ENCODE data around the gene RGS6.

Gene RGS6

DNA sequence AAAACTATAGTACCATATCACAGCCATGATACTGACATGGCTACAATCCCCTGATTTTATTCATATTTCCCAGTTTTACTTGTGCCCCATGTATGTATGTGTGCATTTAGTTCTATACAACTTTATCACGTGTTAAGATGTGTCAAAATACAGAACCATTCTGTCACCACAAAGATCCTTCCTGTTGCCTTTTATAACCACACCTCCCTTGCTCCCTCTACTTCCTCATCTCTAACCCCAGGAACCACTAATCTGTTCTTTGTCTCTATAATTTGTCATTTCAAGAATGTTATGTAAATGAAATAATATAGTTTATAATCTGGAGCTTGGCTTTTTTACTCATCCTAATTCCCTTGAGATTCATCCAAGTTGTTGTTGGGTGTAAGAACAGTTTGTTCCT lies 603.3 kb downstream of the RGS6 start:
- H3K4me1 Mint-ChIP-seq (ENCODE audit: low read depth) = peaks cover 50% of the 10 kb centered on the region
- H3K4me3 Mint-ChIP-seq = no peak overlapping the region
- H3K36me3 Mint-ChIP-seq (ENCODE audit: low read depth) = no peaks in the 10 kb centered on the region
- intact Hi-C loops (cut with micrococcal nuclease) = no loop called here
- peaks cover 26% of the 10 kb centered on the region for H3K9me3 Mint-ChIP-seq
- H3K27ac Mint-ChIP-seq = no peak overlapping the region
- peaks cover 33% of the 10 kb centered on the region for H3K27me3 Mint-ChIP-seq

- intact Hi-C loops (cut with micrococcal nuclease) = no loop called here
- H3K27me3 Mint-ChIP-seq = peaks cover 46% of the 10 kb centered on the region
- no peak overlapping the region for H3K4me3 Mint-ChIP-seq
- peaks cover 59% of the 10 kb centered on the region for H3K4me1 Mint-ChIP-seq (ENCODE audit: low read depth)
- no peak overlapping the region for H3K27ac Mint-ChIP-seq
- H3K9me3 Mint-ChIP-seq = peaks cover 12% of the 10 kb centered on the region
- no peaks in the 10 kb centered on the region for H3K36me3 Mint-ChIP-seq (ENCODE audit: low read depth)
Observed at GRCh38 chr14:72538387-72538786, 606.2 kb downstream of the RGS6 start.

DNA sequence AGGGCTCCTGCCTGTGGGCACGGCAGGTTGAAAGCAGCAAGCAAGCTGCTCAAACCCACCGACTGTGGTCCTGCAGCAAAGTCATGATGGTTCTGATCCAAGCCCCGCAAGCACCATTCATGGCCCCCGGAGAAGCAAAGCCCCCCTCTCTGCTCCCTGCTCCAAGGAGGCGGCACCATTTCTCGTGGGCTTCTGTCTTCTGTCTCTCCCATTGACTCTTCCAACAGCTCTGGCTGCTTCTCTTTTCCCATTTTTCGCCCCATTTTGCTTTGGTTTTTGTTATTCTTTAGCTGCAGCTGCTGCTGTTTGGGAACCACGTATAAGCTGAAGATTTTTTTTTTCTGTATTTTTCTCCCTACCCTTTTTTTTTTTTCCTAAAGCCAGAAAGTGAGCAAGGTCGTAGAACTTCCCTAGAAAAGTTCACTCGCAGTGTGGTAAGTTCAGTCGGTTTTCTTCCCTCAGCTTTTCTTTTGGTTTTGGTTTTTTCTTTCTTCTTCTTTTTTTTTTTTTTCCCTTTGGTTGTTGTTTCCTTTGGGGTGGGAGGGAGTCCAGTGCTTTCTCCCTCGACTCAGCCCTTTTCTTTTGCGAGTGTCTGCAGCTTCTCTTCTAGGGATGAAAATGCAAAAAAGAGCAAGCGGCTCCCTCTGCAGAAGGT lies 607.6 kb downstream of the RGS6 start:
- H3K4me1 Mint-ChIP-seq (ENCODE audit: low read depth) = peaks cover 69% of the 10 kb centered on the region
- intact Hi-C loops (cut with micrococcal nuclease) = loop anchor here (10.0 kb wide), 1 partner anchor 155 kb away; no protein-coding TSS in a partner anchor
- peaks cover 1% of the 10 kb centered on the region for H3K9me3 Mint-ChIP-seq
- H3K27me3 Mint-ChIP-seq = peaks cover 54% of the 10 kb centered on the region
- H3K4me3 Mint-ChIP-seq = peak overlapping the region; percentile 54
- H3K27ac Mint-ChIP-seq = peak overlapping the region; percentile 42
- no peaks in the 10 kb centered on the region for H3K36me3 Mint-ChIP-seq (ENCODE audit: low read depth)

DNA sequence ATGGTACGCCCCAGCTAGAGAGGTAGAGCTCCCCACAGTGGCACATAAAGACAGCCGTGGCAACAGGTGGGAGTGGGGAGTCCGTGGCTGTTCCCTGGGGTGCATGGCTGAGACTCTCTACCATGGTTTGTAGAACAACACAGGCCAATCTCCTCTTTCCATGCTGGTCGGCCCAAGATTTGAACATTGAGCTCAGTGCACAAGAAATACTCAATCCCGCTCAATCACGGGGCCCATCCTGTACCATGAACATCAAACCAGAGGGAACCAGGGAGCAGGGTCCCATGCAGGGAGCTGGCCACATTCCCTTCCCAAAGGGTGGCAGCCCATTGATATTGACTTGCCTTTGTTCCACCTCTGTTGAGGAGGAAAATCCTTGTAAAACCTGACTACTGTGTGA lies 608.6 kb downstream of the RGS6 start:
- no peaks in the 10 kb centered on the region for H3K36me3 Mint-ChIP-seq (ENCODE audit: low read depth)
- peaks cover 63% of the 10 kb centered on the region for H3K27me3 Mint-ChIP-seq
- no peaks in the 10 kb centered on the region for H3K9me3 Mint-ChIP-seq
- peaks cover 60% of the 10 kb centered on the region for H3K4me1 Mint-ChIP-seq (ENCODE audit: low read depth)
- no peak overlapping the region for H3K27ac Mint-ChIP-seq
- intact Hi-C loops (cut with micrococcal nuclease) = loop anchor here (10.0 kb wide), 1 partner anchor 154 kb away; no protein-coding TSS in a partner anchor
- no peak overlapping the region for H3K4me3 Mint-ChIP-seq

DNA sequence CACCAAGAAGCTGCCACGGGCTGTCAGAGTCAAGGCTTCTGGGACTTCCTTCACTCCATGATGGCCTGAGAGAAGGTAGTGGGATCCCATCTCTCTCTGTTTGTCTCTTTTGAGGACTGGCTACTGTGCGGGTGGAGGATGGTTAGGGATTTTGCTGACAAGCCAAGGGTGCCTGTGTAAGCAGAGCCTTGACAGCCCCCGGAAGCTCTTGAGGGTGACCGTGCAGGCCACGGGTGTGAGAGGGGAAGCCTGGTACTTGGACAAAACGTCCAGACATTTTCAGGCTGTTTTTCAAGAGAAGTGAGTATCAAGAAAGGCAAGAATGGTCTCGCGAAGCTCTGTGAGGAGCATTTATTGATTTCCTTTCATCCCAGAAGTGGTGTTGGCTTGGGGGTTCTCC lies 609.3 kb downstream of the RGS6 start:
- intact Hi-C loops (cut with micrococcal nuclease) = loop anchor here (10.0 kb wide), 1 partner anchor 153 kb away; no protein-coding TSS in a partner anchor
- H3K27ac Mint-ChIP-seq = no peak overlapping the region

GRCh38 chr14:72543341-72543740 lies 611.1 kb downstream of the RGS6 start:
- no peak overlapping the region for H3K4me3 Mint-ChIP-seq
- H3K4me1 Mint-ChIP-seq (ENCODE audit: low read depth) = peaks cover 44% of the 10 kb centered on the region
- peaks cover 65% of the 10 kb centered on the region for H3K27me3 Mint-ChIP-seq
- H3K9me3 Mint-ChIP-seq = no peaks in the 10 kb centered on the region
- intact Hi-C loops (cut with micrococcal nuclease) = loop anchor here (10.0 kb wide), 1 partner anchor 151 kb away; no protein-coding TSS in a partner anchor
- H3K36me3 Mint-ChIP-seq (ENCODE audit: low read depth) = no peaks in the 10 kb centered on the region
- peak overlapping the region; percentile 45 for H3K27ac Mint-ChIP-seq

More for the DNA sequence above, 609.3 kb downstream of the RGS6 start:
- Mint-ChIP-seq H3K27me3 (peaks cover 64% of the 10 kb centered on the region), H3K36me3 (ENCODE audit: low read depth) (no peaks in the 10 kb centered on the region), H3K4me1 (ENCODE audit: low read depth) (peaks cover 53% of the 10 kb centered on the region), H3K9me3 (no peaks in the 10 kb centered on the region), H3K4me3 (no peak overlapping the region)

DNA sequence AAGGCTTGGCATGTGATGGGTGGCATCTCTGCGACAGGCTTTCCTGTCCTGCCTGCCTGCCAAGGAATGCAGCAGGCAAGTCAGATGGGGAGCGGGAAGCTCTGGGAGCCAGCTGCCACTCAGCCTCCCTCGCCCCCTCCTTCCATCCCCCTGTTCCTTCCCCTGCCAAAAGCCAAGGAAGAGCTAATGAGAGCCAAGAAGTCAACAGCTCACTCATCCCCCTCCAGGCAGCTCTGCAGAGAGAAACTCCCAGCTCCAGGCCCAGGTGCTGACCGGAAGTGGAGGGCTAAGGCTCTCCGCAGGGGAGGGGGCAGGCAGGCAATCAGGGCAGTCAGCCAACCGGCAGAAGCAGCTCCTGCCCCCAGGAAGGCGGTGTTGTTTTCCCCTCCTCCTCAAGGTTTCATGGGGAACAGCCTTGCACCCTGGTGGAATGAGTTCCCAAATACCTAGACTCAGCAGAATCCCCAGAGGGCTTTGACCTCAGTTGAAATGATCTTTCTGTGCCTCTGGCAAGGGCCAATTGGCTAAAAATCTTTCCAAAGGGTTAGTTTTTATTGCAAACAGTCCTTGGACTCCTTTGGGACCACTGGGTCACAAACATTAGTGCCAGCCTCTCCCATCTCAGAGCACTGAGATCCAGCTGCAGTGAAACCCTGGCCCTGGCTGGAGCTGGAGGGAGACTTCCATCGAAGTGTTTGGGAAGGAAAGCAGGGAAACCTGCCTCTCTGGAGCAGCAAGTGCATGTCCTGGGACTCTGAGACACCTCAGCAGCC lies 612.6 kb downstream of the RGS6 start:
- no peaks in the 10 kb centered on the region for H3K9me3 Mint-ChIP-seq
- intact Hi-C loops (cut with micrococcal nuclease) = loop anchor here (10.0 kb wide), 1 partner anchor 150 kb away; no protein-coding TSS in a partner anchor
- peaks cover 37% of the 10 kb centered on the region for H3K4me1 Mint-ChIP-seq (ENCODE audit: low read depth)
- H3K4me3 Mint-ChIP-seq = no peak overlapping the region
- peaks cover 63% of the 10 kb centered on the region for H3K27me3 Mint-ChIP-seq
- H3K27ac Mint-ChIP-seq = no peak overlapping the region
- no peaks in the 10 kb centered on the region for H3K36me3 Mint-ChIP-seq (ENCODE audit: low read depth)

DNA sequence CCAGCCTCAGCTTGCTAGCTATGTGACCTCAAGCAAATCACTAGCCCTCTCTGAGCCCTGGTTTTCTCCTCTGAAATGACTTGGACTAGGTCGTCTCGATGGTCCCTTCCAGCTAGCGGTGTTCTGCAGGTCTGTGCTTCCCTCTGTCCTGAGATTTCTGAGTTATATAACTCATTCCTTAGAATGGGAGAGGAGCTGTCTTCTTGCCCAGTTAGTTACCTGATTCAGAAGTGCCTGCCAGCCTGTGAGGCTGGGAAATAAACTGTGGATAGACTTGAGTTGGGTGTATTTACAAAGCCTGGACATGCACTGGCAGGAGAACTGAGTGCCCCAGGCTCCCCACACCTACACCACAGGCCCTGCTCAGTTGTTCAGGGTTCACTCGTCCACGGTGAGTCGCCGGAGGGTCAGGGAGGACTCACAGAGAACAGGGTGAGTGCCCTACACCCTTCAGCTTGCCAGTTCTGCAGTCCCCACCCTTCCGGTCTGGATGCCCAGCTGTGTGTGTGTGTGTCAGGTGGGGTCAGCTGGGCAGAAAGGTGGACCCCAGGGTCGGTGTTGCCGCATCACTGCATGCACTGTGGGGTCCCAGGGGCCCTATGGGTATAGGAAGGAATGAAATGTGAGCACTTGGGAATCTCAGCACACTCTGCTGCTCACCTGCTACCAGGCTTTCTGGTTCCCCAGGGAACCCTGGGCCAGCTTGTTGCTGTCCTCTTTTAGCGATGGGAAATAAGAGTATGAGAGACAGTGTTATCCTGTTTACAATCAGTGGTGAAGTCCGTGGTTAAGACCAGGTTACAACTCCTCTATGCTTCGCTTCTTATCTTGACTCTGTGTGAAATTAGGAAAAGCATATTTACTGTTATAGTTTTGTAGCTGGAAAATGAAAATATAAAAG lies 613.4 kb downstream of the RGS6 start:
- H3K27ac Mint-ChIP-seq = no peak overlapping the region
- H3K9me3 Mint-ChIP-seq = no peaks in the 10 kb centered on the region
- peaks cover 67% of the 10 kb centered on the region for H3K27me3 Mint-ChIP-seq
- H3K4me3 Mint-ChIP-seq = no peak overlapping the region
- intact Hi-C loops (cut with micrococcal nuclease) = loop anchor here (10.0 kb wide), 1 partner anchor 149 kb away; no protein-coding TSS in a partner anchor
- H3K36me3 Mint-ChIP-seq (ENCODE audit: low read depth) = no peaks in the 10 kb centered on the region
- H3K4me1 Mint-ChIP-seq (ENCODE audit: low read depth) = peaks cover 29% of the 10 kb centered on the region

GRCh38 chr14:72546344-72547016 lies 614.3 kb downstream of the RGS6 start:
- Mint-ChIP-seq H3K9me3 (no peaks in the 10 kb centered on the region), H3K27ac (no peak overlapping the region), H3K4me3 (no peak overlapping the region), H3K4me1 (ENCODE audit: low read depth) (peaks cover 28% of the 10 kb centered on the region), H3K27me3 (peaks cover 68% of the 10 kb centered on the region), H3K36me3 (ENCODE audit: low read depth) (no peaks in the 10 kb centered on the region)
- intact Hi-C loops (cut with micrococcal nuclease) = loop anchor here (10.0 kb wide), 1 partner anchor 148 kb away; no protein-coding TSS in a partner anchor

- Mint-ChIP-seq H3K36me3 (ENCODE audit: low read depth) (no peaks in the 10 kb centered on the region), H3K4me3 (no peak overlapping the region), H3K27ac (no peak overlapping the region), H3K9me3 (no peaks in the 10 kb centered on the region), H3K4me1 (ENCODE audit: low read depth) (peaks cover 26% of the 10 kb centered on the region), H3K27me3 (peaks cover 74% of the 10 kb centered on the region)
- intact Hi-C loops (cut with micrococcal nuclease) = loop anchor here (10.0 kb wide), 1 partner anchor 147 kb away; no protein-coding TSS in a partner anchor
Observed at GRCh38 chr14:72547999-72548398, 615.8 kb downstream of the RGS6 start.

GRCh38 chr14:72549026-72549425 lies 616.8 kb downstream of the RGS6 start:
- peaks cover 80% of the 10 kb centered on the region for H3K27me3 Mint-ChIP-seq
- no peaks in the 10 kb centered on the region for H3K9me3 Mint-ChIP-seq
- no peak overlapping the region for H3K27ac Mint-ChIP-seq
- H3K4me3 Mint-ChIP-seq = no peak overlapping the region
- intact Hi-C loops (cut with micrococcal nuclease) = loop anchor here (10.0 kb wide), 1 partner anchor 146 kb away; no protein-coding TSS in a partner anchor
- H3K36me3 Mint-ChIP-seq (ENCODE audit: low read depth) = no peaks in the 10 kb centered on the region
- H3K4me1 Mint-ChIP-seq (ENCODE audit: low read depth) = peaks cover 16% of the 10 kb centered on the region

- Mint-ChIP-seq H3K36me3 (ENCODE audit: low read depth) (no peaks in the 10 kb centered on the region), H3K4me1 (ENCODE audit: low read depth) (peaks cover 7% of the 10 kb centered on the region), H3K27me3 (peaks cover 79% of the 10 kb centered on the region), H3K9me3 (no peaks in the 10 kb centered on the region), H3K4me3 (no peak overlapping the region), H3K27ac (no peak overlapping the region)
- intact Hi-C loops (cut with micrococcal nuclease) = loop anchor here (10.0 kb wide), 1 partner anchor 145 kb away; no protein-coding TSS in a partner anchor
Observed at GRCh38 chr14:72549854-72550253, 617.6 kb downstream of the RGS6 start.

DNA sequence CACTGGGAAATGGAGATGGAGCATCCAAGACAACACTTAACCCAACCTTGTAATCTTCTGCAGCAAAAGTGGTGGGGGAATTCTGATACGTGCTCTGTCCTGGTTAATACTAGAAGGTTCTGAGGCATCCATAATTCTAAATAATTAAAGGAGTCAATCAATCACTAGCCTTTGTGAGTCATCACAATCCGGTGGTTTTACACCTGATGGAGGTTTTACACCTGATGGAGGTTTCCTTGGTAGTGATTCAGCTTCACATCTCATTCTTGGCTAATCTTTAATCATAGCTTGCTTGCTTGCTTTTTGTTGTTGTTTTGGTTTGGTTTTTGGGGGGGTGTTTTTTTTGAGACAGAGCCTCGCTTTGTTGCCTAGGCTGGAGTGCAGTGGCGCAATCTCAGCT lies 618.3 kb downstream of the RGS6 start:
- Mint-ChIP-seq H3K27me3 (peaks cover 77% of the 10 kb centered on the region), H3K36me3 (ENCODE audit: low read depth) (no peaks in the 10 kb centered on the region), H3K4me1 (ENCODE audit: low read depth) (peaks cover 7% of the 10 kb centered on the region), H3K4me3 (no peak overlapping the region), H3K27ac (no peak overlapping the region), H3K9me3 (no peaks in the 10 kb centered on the region)
- intact Hi-C loops (cut with micrococcal nuclease) = no loop called here
